CD14-positive monocyte (primary cell): ENCODE measurements around the gene CMSS1. TPM values are rescaled to one million over a fixed set of nuclear protein-coding genes. Genes with fewer than 3 reads are reported as not detected.

Experiments
- DNase-seq, 3 donors: peaks; one replicate each; pipeline ENCODE4 v3.0.0-alpha.2; 2011 to 2022
- H2AFZ ChIP-seq: 2 replicates; pipeline ENCODE4 v1.6.0; 2012; ENCODE audit warnings: mild to moderate bottlenecking, low read depth, low read length, inconsistent platforms; ENCODE audit not compliant: insufficient read depth, poor library complexity, severe bottlenecking
- H3K27ac ChIP-seq, 2 donors: 1 replicate in 1 of 2; 2 replicates in 1 of 2; pipeline ENCODE4 v1.5.1; 2012 to 2013; ENCODE audit warnings: low read length in 2 of 2, control low read depth in 1 of 2, inconsistent platforms in 1 of 2, low read depth in 1 of 2, mild to moderate bottlenecking in 1 of 2
- H3K27me3 ChIP-seq, 2 donors: one replicate each; pipeline versions ENCODE4 v1.6.0 to v1.6.1; 2011 to 2013; ENCODE audit warnings: low read length in 2 of 2; ENCODE audit not compliant: control insufficient read depth in 2 of 2, insufficient read depth in 2 of 2
- H3K36me3 ChIP-seq, 2 donors: replicated peaks in 1 of 2; 1 replicate in 1 of 2; 2 replicates in 1 of 2; pipeline versions ENCODE4 v1.5.1 to v1.6.1; 2012 to 2013; ENCODE audit warnings: low read length in 2 of 2, control low read depth in 1 of 2, inconsistent platforms in 1 of 2, mild to moderate bottlenecking in 1 of 2; ENCODE audit not compliant: insufficient read depth in 2 of 2, control insufficient read depth in 1 of 2
- H3K4me1 ChIP-seq, 2 donors: 1 replicate in 1 of 2; 2 replicates in 1 of 2; pipeline versions ENCODE4 v1.5.1 to v1.6.1; 2012 to 2013; ENCODE audit warnings: low read length in 2 of 2, control low read depth in 1 of 2, inconsistent platforms in 1 of 2, mild to moderate bottlenecking in 1 of 2, moderate library complexity in 1 of 2; ENCODE audit not compliant: insufficient read depth in 2 of 2, control insufficient read depth in 1 of 2
- H3K4me2 ChIP-seq: replicated peaks from 2 replicates; pipeline ENCODE3; 2012; ENCODE audit warnings: low read length, moderate library complexity, mild to moderate bottlenecking; ENCODE audit not compliant: poor library complexity, severe bottlenecking; ENCODE audit errors: extremely low read depth
- H3K4me3 ChIP-seq, 3 experiments: fragments of 200-600 bp in 1 of 3; sonication (generic) in 1 of 3; replicated peaks in 1 of 3; 1 replicate in 2 of 3; 2 replicates in 1 of 3; pipeline ENCODE4 v1.5.1; 2011 to 2013; ENCODE audit warnings: low read length in 3 of 3, mild to moderate bottlenecking in 3 of 3, control low read depth in 2 of 3, low read depth in 2 of 3, inconsistent platforms in 1 of 3, moderate library complexity in 1 of 3
- H3K79me2 ChIP-seq: 2 replicates; pipeline ENCODE4 v1.6.0; 2012; ENCODE audit warnings: mild to moderate bottlenecking, control low read depth, inconsistent platforms, low read length, moderate library complexity; ENCODE audit not compliant: insufficient read depth
- H3K9ac ChIP-seq: 2 replicates; pipeline ENCODE4 v1.6.0; 2017; ENCODE audit warnings: low read length, mild to moderate bottlenecking; ENCODE audit not compliant: insufficient read depth, poor library complexity, severe bottlenecking
- H3K9me3 ChIP-seq, 2 donors: replicated peaks in 1 of 2; 1 replicate in 1 of 2; 2 replicates in 1 of 2; pipeline versions ENCODE4 v1.5.1 to v1.6.1; 2012 to 2013; ENCODE audit warnings: low read length in 2 of 2, control low read depth in 1 of 2; ENCODE audit not compliant: control insufficient read depth in 1 of 2, insufficient read depth in 1 of 2
- H4K20me1 ChIP-seq: 2 replicates; pipeline ENCODE4 v1.6.0; 2012; ENCODE audit warnings: mild to moderate bottlenecking, low read length, control low read depth, moderate library complexity; ENCODE audit not compliant: insufficient read depth
- H3K27ac Mint-ChIP-seq, 7 donors: one replicate each; pipeline ENCODE4 v1.8.0; 2020; ENCODE audit warnings: mild to moderate bottlenecking in 7 of 7, mixed read lengths in 7 of 7, moderate library complexity in 6 of 7, inconsistent platforms in 2 of 7
- H3K27me3 Mint-ChIP-seq, 3 donors: one replicate each; pipeline ENCODE4 v1.8.0; 2021 to 2022; ENCODE audit warnings: low read depth in 3 of 3, mild to moderate bottlenecking in 3 of 3, mixed read lengths in 3 of 3, moderate library complexity in 3 of 3, inconsistent platforms in 1 of 3
- H3K36me3 Mint-ChIP-seq, 2 donors: one replicate each; pipeline ENCODE4 v1.8.0; 2020; ENCODE audit warnings: mixed read lengths in 2 of 2, inconsistent platforms in 1 of 2, mild to moderate bottlenecking in 1 of 2
- H3K4me1 Mint-ChIP-seq: one replicate; pipeline ENCODE4 v1.8.0; 2020; ENCODE audit warnings: mild to moderate bottlenecking, mixed read lengths
- H3K4me3 Mint-ChIP-seq, 2 donors: one replicate each; pipeline ENCODE4 v1.8.0; 2020; ENCODE audit warnings: mild to moderate bottlenecking in 2 of 2, mixed read lengths in 2 of 2, moderate library complexity in 1 of 2
- H3K9me3 Mint-ChIP-seq, 7 donors: one replicate each; pipeline ENCODE4 v1.8.0; 2020 to 2022; ENCODE audit warnings: mixed read lengths in 7 of 7, mild to moderate bottlenecking in 6 of 7, moderate library complexity in 6 of 7, inconsistent platforms in 2 of 7
- CTCF ChIP-seq: fragments of 200-600 bp; IDR thresholded peaks from one replicate; pipeline ENCODE4 v1.8.0; 2022; ENCODE audit warnings: antibody characterized with exemption, mild to moderate bottlenecking
- WGBS: methylation state at CpG from one replicate; pipeline ENCODE4 v1.1.5; 2013; ENCODE audit warnings: missing lambda C conversion rate; ENCODE audit not compliant: insufficient coverage; 5-methylcytosine and 5-hydroxymethylcytosine counted together
- intact Hi-C, 2 donors: fragments of 100-400 bp; cut with micrococcal nuclease; formaldehyde crosslinking; loops; one replicate each; pipeline versions ENCODE4 v1.15.0 to v1.15.1; 2023
- polyA plus RNA-seq, 3 donors: library from polyadenylated mRNA; depleted of rRNA in 1 of 3; unstranded in 2 of 3; stranded (reverse) in 1 of 3; fragments of 300-500 nt in 2 of 3; fragments of >200 nt in 1 of 3; fragmentation: Illumina TruSeq in 2 of 3; gene quantifications; 1 replicate in 2 of 3; 2 replicates in 1 of 3; pipeline ENCODE4 v1.2.3, GENCODE V29; 2012 to 2021

Gene CMSS1
- polyA plus RNA-seq, 3 donors = 1.1 to 3.6 (median 2.2) TPM

DNA sequence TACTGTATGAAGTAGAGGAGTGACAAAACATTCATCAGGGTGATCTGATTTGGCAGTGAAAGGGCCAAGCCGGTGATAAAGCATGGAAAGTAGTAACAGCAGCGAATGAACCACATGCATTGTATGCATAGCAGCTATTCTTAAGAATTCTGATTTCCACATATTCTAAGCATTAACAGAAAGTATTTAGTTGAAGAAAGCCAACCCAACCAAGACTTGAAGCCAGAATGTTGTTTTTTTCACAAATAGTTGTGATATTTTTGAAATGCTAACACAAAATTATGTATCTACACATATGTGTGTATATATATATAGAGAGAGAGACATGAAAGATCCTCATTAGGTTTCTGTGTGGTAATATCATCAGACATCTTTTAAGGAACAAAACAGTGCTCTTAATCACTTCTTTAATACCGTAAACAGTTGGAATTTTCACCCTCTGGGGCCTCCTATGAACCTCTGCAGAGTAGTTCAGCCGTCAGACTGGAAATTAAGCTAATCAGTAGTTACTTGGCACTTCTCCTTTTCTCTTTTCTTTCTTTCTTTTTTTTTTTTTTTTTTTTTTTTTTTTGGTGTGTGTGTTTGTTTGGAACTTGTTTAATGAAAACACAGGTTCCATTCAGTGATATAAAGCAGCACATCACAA, 139.6 kb downstream of the CMSS1 start:
- no peaks in the 10 kb centered on the region for H3K9me3 Mint-ChIP-seq
- intact Hi-C loops = no loop called here
- Histone ChIP-seq H4K20me1 (no peaks in the 10 kb centered on the region), H3K4me2 (no peak overlapping the region), H3K79me2 (no peaks in the 10 kb centered on the region), H2AFZ (no peak overlapping the region), H3K36me3 (no peaks in the 10 kb centered on the region), H3K27ac (no peak overlapping the region), H3K27me3 (no peaks in the 10 kb centered on the region), H3K4me1 (no peaks in the 10 kb centered on the region), H3K4me3 (no peak overlapping the region), H3K9me3 (no peaks in the 10 kb centered on the region), H3K9ac (no peak overlapping the region)
- no CpG with 5 or more reads among the region's 4 CpGs for WGBS
- H3K27ac Mint-ChIP-seq = no peak overlapping the region
- TF ChIP-seq CTCF = no peak
- no peak overlapping the region for H3K4me3 Mint-ChIP-seq
- no peaks in the 10 kb centered on the region for H3K4me1 Mint-ChIP-seq
- DNase-seq = no peak
- no peaks in the 10 kb centered on the region for H3K36me3 Mint-ChIP-seq
- peaks cover 0 to 1% (median 0%) of the 10 kb centered on the region in 3 donors for H3K27me3 Mint-ChIP-seq

DNA sequence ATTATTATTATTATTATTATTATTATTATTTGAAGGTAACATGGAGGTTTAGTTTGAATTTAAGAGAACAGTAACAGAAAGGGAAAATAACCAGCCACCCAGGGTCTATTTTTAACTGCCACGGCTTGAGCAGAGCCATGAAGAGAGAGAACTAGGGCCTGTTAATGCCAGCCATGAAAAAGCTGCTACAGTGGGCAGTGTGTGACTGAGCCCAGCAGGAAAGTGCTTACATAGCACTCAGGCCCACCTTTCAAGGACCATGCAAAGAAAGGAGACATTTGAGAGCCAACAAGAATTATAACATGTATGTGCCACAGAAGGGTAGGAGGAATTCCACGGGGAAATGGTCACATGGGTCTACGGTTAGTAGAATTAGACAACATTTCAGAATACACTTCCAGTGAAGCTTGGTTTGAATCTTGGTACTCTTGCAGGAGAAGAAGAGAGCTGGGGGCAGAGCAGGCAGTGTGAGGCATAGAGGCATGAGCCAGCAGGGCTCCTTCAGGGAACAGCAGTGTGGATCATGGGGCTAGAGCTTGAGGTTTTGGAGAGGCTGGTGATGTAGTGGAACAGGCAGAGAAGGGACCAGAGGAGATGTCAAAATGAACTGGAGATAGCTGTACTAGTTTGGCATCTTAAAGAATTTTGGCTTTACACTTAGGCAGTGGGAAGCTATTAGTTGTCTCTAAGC, 140.7 kb downstream of the CMSS1 start:
- 100% methylated on average over 1 of the region's 3 CpGs for WGBS

More for the DNA sequence above, 140.7 kb downstream of the CMSS1 start:
- H4K20me1 ChIP-seq = no peaks in the 10 kb centered on the region
- H2AFZ ChIP-seq = no peak overlapping the region
- no peak for TF ChIP-seq CTCF
- no peaks in the 10 kb centered on the region for H3K4me1 Mint-ChIP-seq
- intact Hi-C loops = no loop called here
- H3K36me3 ChIP-seq = no peaks in the 10 kb centered on the region
- H3K4me3 ChIP-seq = no peak overlapping the region
- no peak overlapping the region for H3K4me2 ChIP-seq
- H3K9me3 ChIP-seq = no peaks in the 10 kb centered on the region
- H3K9me3 Mint-ChIP-seq = no peaks in the 10 kb centered on the region
- no peaks in the 10 kb centered on the region for H3K4me1 ChIP-seq
- no peaks in the 10 kb centered on the region for H3K79me2 ChIP-seq
- no peaks in the 10 kb centered on the region for H3K27me3 ChIP-seq
- H3K36me3 Mint-ChIP-seq = no peaks in the 10 kb centered on the region
- H3K27ac Mint-ChIP-seq = no peak overlapping the region
- H3K9ac ChIP-seq = no peak overlapping the region
- H3K4me3 Mint-ChIP-seq = no peak overlapping the region
- peaks cover 0 to 1% (median 1%) of the 10 kb centered on the region in 3 donors for H3K27me3 Mint-ChIP-seq
- no peak for DNase-seq
- H3K27ac ChIP-seq = no peak overlapping the region
